ENCODE results near the gene DSTN.

- no peak for TF ChIP-seq CTCF (conservative IDR thresholded peaks at IDR 0.05; ENCODE audit: low read depth, low read length)
- TF ChIP-seq MAFK (IDR thresholded peaks at IDR 0.05; ENCODE audit: low read depth, low read length), result no peak
- no peak for TF ChIP-seq BHLHE40 (IDR thresholded peaks at IDR 0.05; ENCODE audit: low read depth, low read length)
- TF ChIP-seq MXI1 (IDR thresholded peaks at IDR 0.05; ENCODE audit: borderline replicate concordance, low read depth, low read length), result no peak
- TF ChIP-seq ELK1 (IDR thresholded peaks at IDR 0.05; ENCODE audit: borderline replicate concordance, low read depth, low read length), result no peak
- no peak for TF ChIP-seq SMC3 (IDR thresholded peaks at IDR 0.05; ENCODE audit: low read depth, low read length)
- no peak for TF ChIP-seq POLR2A (IDR thresholded peaks at IDR 0.05; ENCODE audit: low read depth, low read length)
- TF ChIP-seq RCOR1 (IDR thresholded peaks at IDR 0.05; ENCODE audit: insufficient replicate concordance, low read length), result no peak
- TF ChIP-seq CEBPB (IDR thresholded peaks at IDR 0.05; ENCODE audit: low read depth, low read length), result no peak
- no peak for TF ChIP-seq CHD1 (IDR thresholded peaks at IDR 0.05; ENCODE audit: low read depth, low read length)
- TF ChIP-seq RAD21 (IDR thresholded peaks at IDR 0.05; ENCODE audit: low read length), result no peak
- no peak for TF ChIP-seq FOS (IDR thresholded peaks at IDR 0.05; ENCODE audit: low read depth, low read length)
- TF ChIP-seq USF2 (IDR thresholded peaks at IDR 0.05; ENCODE audit: low read depth, low read length), result no peak
- no peak for TF ChIP-seq NFE2L2 (IDR thresholded peaks at IDR 0.05; ENCODE audit: low read depth, low read length)
Observed at GRCh38 chr20:17520583-17520982, 49.3 kb upstream of the DSTN start.
